GM15510 (cell line): Measurements from ENCODE around the gene TNFRSF6B.

ENCODE experiments used
- POLR2A ChIP-seq: IDR thresholded peaks from 3 replicates; pipeline ENCODE4 v1.6.1; 2011; ENCODE audit warnings: borderline replicate concordance; ENCODE audit not compliant: insufficient read length; ENCODE audit errors: extremely low read depth

TNFRSF6B gene

GRCh38 chr20:63689046-63690002 lies 7.1 kb upstream of the TNFRSF6B start:
- TF ChIP-seq POLR2A, result no peak

- no peak for TF ChIP-seq POLR2A
Measured at GRCh38 chr20:63690003-63690897, 6.2 kb upstream of the TNFRSF6B start.

GRCh38 chr20:63690898-63691710 lies 5.3 kb upstream of the TNFRSF6B start:
- TF ChIP-seq POLR2A, result peak; percentile 12

GRCh38 chr20:63691711-63692435 lies 4.6 kb upstream of the TNFRSF6B start:
- no peak for TF ChIP-seq POLR2A

- no peak for TF ChIP-seq POLR2A
Measured at GRCh38 chr20:63692436-63693082, 3.9 kb upstream of the TNFRSF6B start.

GRCh38 chr20:63693083-63693732 lies 3.2 kb upstream of the TNFRSF6B start:
- TF ChIP-seq POLR2A, result no peak

GRCh38 chr20:63693733-63694583 lies 2.5 kb upstream of the TNFRSF6B start:
- TF ChIP-seq POLR2A, result no peak

- TF ChIP-seq POLR2A, result no peak
Measured at GRCh38 chr20:63694584-63695423, 1.6 kb upstream of the TNFRSF6B start.

- TF ChIP-seq POLR2A, result no peak
Measured at GRCh38 chr20:63695424-63696305, 787 bp upstream of the TNFRSF6B start.

GRCh38 chr20:63696306-63696627 lies 185 bp upstream of the TNFRSF6B start:
- peak; percentile 5 for TF ChIP-seq POLR2A
